Glutamatergic neuron (in vitro differentiated cells): ENCODE results near the gene OR9G4. TPM values are rescaled to one million over a fixed set of nuclear protein-coding genes. Genes with fewer than 3 reads are reported as not detected.

Experiments
- DNase-seq: peaks from one replicate; pipeline ENCODE4 v3.0.0; 2022
- H3K27ac Mint-ChIP-seq: one replicate; pipeline ENCODE4 v1.8.0; 2020; ENCODE audit warnings: mild to moderate bottlenecking, mixed read lengths, inconsistent platforms; ENCODE audit not compliant: unreplicated experiment
- H3K27me3 Mint-ChIP-seq: one replicate; pipeline ENCODE4 v1.8.0; 2020; ENCODE audit warnings: mild to moderate bottlenecking, moderate library complexity, mixed read lengths, inconsistent platforms; ENCODE audit not compliant: unreplicated experiment
- H3K36me3 Mint-ChIP-seq: one replicate; pipeline ENCODE4 v1.8.0; 2020; ENCODE audit warnings: mild to moderate bottlenecking, mixed read lengths, inconsistent platforms; ENCODE audit not compliant: unreplicated experiment
- H3K4me1 Mint-ChIP-seq: one replicate; pipeline ENCODE4 v1.8.0; 2020; ENCODE audit warnings: mild to moderate bottlenecking, low read depth, mixed read lengths, inconsistent platforms; ENCODE audit not compliant: unreplicated experiment
- H3K4me3 Mint-ChIP-seq: one replicate; pipeline ENCODE4 v1.8.0; 2020; ENCODE audit warnings: mild to moderate bottlenecking, mixed read lengths, inconsistent platforms; ENCODE audit not compliant: unreplicated experiment
- H3K9me3 Mint-ChIP-seq: one replicate; pipeline ENCODE4 v1.8.0; 2020; ENCODE audit warnings: mild to moderate bottlenecking, moderate library complexity, mixed read lengths, inconsistent platforms; ENCODE audit not compliant: unreplicated experiment
- total RNA-seq: library from RNA; stranded (reverse); fragmentation: NEBNext Ultra II Directional; extraction: Animal tissue kit (Norgen Biotek cat#: 25700); gene quantifications from one replicate; pipeline ENCODE4 v1.2.1, GENCODE V29; 2021; ENCODE audit not compliant: unreplicated experiment
- TF ChIP-seq, protein P1 (sequence below): fragments of 200-600 bp; sonication (generic); IDR thresholded peaks from one replicate; pipeline ENCODE4 v1.5.0; 2021; ENCODE audit not compliant: partially characterized antibody, unreplicated experiment

OR9G4 gene
- total RNA-seq, 1 donor from 2014 or later: not detected

GRCh38 chr11:56751480-56751879 is 3.0 kb upstream of the OR9G4 start:
- Mint-ChIP-seq H3K4me1 (no peaks in the 10 kb centered on the region), H3K27ac (no peak overlapping the region), H3K36me3 (no peaks in the 10 kb centered on the region), H3K4me3 (no peak overlapping the region), H3K27me3 (no peaks in the 10 kb centered on the region), H3K9me3 (no peaks in the 10 kb centered on the region)
- DNase-seq: no peak
- TF ChIP-seq, protein P1, sequence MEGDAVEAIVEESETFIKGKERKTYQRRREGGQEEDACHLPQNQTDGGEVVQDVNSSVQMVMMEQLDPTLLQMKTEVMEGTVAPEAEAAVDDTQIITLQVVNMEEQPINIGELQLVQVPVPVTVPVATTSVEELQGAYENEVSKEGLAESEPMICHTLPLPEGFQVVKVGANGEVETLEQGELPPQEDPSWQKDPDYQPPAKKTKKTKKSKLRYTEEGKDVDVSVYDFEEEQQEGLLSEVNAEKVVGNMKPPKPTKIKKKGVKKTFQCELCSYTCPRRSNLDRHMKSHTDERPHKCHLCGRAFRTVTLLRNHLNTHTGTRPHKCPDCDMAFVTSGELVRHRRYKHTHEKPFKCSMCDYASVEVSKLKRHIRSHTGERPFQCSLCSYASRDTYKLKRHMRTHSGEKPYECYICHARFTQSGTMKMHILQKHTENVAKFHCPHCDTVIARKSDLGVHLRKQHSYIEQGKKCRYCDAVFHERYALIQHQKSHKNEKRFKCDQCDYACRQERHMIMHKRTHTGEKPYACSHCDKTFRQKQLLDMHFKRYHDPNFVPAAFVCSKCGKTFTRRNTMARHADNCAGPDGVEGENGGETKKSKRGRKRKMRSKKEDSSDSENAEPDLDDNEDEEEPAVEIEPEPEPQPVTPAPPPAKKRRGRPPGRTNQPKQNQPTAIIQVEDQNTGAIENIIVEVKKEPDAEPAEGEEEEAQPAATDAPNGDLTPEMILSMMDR: no peak

- no peak for DNase-seq
- no peaks in the 10 kb centered on the region for H3K9me3 Mint-ChIP-seq
- H3K4me3 Mint-ChIP-seq: no peak overlapping the region
- H3K36me3 Mint-ChIP-seq: no peaks in the 10 kb centered on the region
- no peaks in the 10 kb centered on the region for H3K4me1 Mint-ChIP-seq
- no peak overlapping the region for H3K27ac Mint-ChIP-seq
- H3K27me3 Mint-ChIP-seq: no peaks in the 10 kb centered on the region
- TF ChIP-seq, protein P1: no peak
These were observed 1.7 kb upstream of the OR9G4 start for GRCh38 chr11:56750190-56750589.

GRCh38 chr11:56740886-56741285 is 7.6 kb downstream of the OR9G4 start:
- Mint-ChIP-seq H3K27me3 (no peaks in the 10 kb centered on the region), H3K4me1 (no peaks in the 10 kb centered on the region), H3K36me3 (no peaks in the 10 kb centered on the region), H3K9me3 (no peaks in the 10 kb centered on the region), H3K4me3 (no peak overlapping the region), H3K27ac (no peak overlapping the region)
- no peak for DNase-seq
- TF ChIP-seq, protein P1: no peak

GRCh38 chr11:56740107-56740506 is 8.4 kb downstream of the OR9G4 start:
- no peak overlapping the region for H3K27ac Mint-ChIP-seq
- no peaks in the 10 kb centered on the region for H3K36me3 Mint-ChIP-seq
- H3K9me3 Mint-ChIP-seq: no peaks in the 10 kb centered on the region
- TF ChIP-seq, protein P1: no peak
- H3K27me3 Mint-ChIP-seq: no peaks in the 10 kb centered on the region
- no peak overlapping the region for H3K4me3 Mint-ChIP-seq
- no peak for DNase-seq
- H3K4me1 Mint-ChIP-seq: no peaks in the 10 kb centered on the region

DNA sequence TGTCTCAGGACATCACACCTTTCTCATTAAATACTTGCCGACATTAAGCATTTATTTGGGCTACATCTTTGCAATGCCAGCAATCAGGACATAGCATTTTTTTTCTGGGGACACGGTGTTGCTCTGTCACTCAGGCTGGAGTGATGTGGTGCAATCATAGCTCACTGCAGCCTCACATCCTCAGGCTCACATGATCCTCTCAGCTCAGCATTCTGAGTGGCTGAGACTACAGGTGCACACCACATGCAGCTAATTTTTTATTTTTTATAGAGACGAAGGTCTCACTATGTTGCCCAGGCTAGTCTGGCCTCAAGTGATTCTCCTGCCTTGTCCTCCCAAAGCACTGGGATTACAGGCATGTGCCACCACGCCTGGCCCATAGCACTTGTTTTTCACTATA is 28.0 kb downstream of the OR9G4 start:
- no peak for DNase-seq

More for the DNA sequence above, 28.0 kb downstream of the OR9G4 start:
- TF ChIP-seq, protein P1: no peak
- Mint-ChIP-seq H3K4me3 (no peak overlapping the region), H3K36me3 (no peaks in the 10 kb centered on the region), H3K27me3 (peaks cover 2% of the 10 kb centered on the region), H3K27ac (no peak overlapping the region), H3K9me3 (no peaks in the 10 kb centered on the region), H3K4me1 (no peaks in the 10 kb centered on the region)
